ENCODE data around the gene GPR135. TPM values are rescaled to one million over a fixed set of nuclear protein-coding genes. Genes with fewer than 3 reads are reported as not detected.

The GPR135 gene
- total RNA-seq, 4 donors from 2014 or later, result 1.5 to 7.4 (median 5.2) TPM; not detected in 1

- no peak overlapping the region for H3K4me3 ChIP-seq
- WGBS, 2 donors (ENCODE audit: low coverage in 1 of 2), result 46 to 71% methylated on average over 1 of the region's 1 CpG
- peak overlapping the region in 3 of 4 donors; percentile 18 to 59 (median 32) for H3K27ac ChIP-seq
- intact Hi-C loops (cut with DNase I; ENCODE audit: low total_unique reads), result no loop called here
- in situ Hi-C loops (cut with MboI; ENCODE audit: low pct_ligation_motif_present in 1 of 4, low pct_unique_long_range_greater_than_20kb in 1 of 4, low sequenced_read_pairs in 3 of 4), result no loop called here
- H3K4me1 ChIP-seq, result peaks cover 0 to 21% (median 7%) of the 10 kb centered on the region in 4 donors
- no peaks in the 10 kb centered on the region for H3K36me3 ChIP-seq
- no peaks in the 10 kb centered on the region for H3K27me3 ChIP-seq
- no peak for DNase-seq
- H3K9me3 ChIP-seq, result no peaks in the 10 kb centered on the region
- TF ChIP-seq POLR2A (IDR thresholded peaks at IDR 0.05) (no peak), CTCF (IDR thresholded peaks at IDR 0.05) (peak in 1 of 5 experiments; percentile 28), POLR2AphosphoS5 (IDR thresholded peaks at IDR 0.05) (peak in 1 of 3 donors; percentile 21), EP300 (IDR thresholded peaks at IDR 0.05; ENCODE audit: low read depth) (no peak)
These were observed 36.6 kb downstream of the GPR135 start for GRCh38 chr14:59428581-59429012.

GRCh38 chr14:59427653-59428580 lies 37.3 kb downstream of the GPR135 start:
- 68 to 72% methylated on average over 12 to 13 of the region's 13 CpGs for WGBS, 2 donors (ENCODE audit: low coverage in 1 of 2)

GRCh38 chr14:59425322-59425935 lies 39.8 kb downstream of the GPR135 start:
- TF ChIP-seq EP300 (IDR thresholded peaks at IDR 0.05; ENCODE audit: low read depth) (no peak), CTCF (IDR thresholded peaks at IDR 0.05) (no peak), POLR2AphosphoS5 (IDR thresholded peaks at IDR 0.05) (no peak), POLR2A (IDR thresholded peaks at IDR 0.05) (no peak)
- in situ Hi-C loops (cut with MboI; ENCODE audit: low pct_ligation_motif_present in 1 of 4, low pct_unique_long_range_greater_than_20kb in 1 of 4, low sequenced_read_pairs in 3 of 4) (no loop called here), intact Hi-C loops (cut with DNase I; ENCODE audit: low total_unique reads) (no loop called here)
- Histone ChIP-seq H3K4me3 (no peak overlapping the region), H3K27me3 (no peaks in the 10 kb centered on the region), H3K4me1 (peaks cover 0 to 21% (median 7%) of the 10 kb centered on the region in 4 donors), H3K9me3 (no peaks in the 10 kb centered on the region), H3K27ac (peak overlapping the region in 1 of 4 donors; percentile 59), H3K36me3 (no peaks in the 10 kb centered on the region)
- 58 to 67% methylated on average over 2 to 3 of the region's 3 CpGs for WGBS, 2 donors (ENCODE audit: low coverage in 1 of 2)
- DNase-seq, result no peak

More at GRCh38 chr14:59427653-59428580, 37.3 kb downstream of the GPR135 start:
- in situ Hi-C loops (cut with MboI; ENCODE audit: low pct_ligation_motif_present in 1 of 4, low pct_unique_long_range_greater_than_20kb in 1 of 4, low sequenced_read_pairs in 3 of 4), result no loop called here
- H3K4me1 ChIP-seq, result peaks cover 0 to 21% (median 7%) of the 10 kb centered on the region in 4 donors
- TF ChIP-seq POLR2AphosphoS5 (IDR thresholded peaks at IDR 0.05) (no peak), EP300 (IDR thresholded peaks at IDR 0.05; ENCODE audit: low read depth) (no peak), POLR2A (IDR thresholded peaks at IDR 0.05) (no peak), CTCF (IDR thresholded peaks at IDR 0.05) (no peak)
- intact Hi-C loops (cut with DNase I; ENCODE audit: low total_unique reads), result no loop called here
- H3K9me3 ChIP-seq, result no peaks in the 10 kb centered on the region
- no peaks in the 10 kb centered on the region for H3K36me3 ChIP-seq
- no peak for DNase-seq
- H3K27ac ChIP-seq, result peak overlapping the region; percentile 18 to 59 (median 25)
- H3K4me3 ChIP-seq, result no peak overlapping the region
- no peaks in the 10 kb centered on the region for H3K27me3 ChIP-seq
